ENCODE measurements around the gene ARPC1B.

Gene ARPC1B

DNA sequence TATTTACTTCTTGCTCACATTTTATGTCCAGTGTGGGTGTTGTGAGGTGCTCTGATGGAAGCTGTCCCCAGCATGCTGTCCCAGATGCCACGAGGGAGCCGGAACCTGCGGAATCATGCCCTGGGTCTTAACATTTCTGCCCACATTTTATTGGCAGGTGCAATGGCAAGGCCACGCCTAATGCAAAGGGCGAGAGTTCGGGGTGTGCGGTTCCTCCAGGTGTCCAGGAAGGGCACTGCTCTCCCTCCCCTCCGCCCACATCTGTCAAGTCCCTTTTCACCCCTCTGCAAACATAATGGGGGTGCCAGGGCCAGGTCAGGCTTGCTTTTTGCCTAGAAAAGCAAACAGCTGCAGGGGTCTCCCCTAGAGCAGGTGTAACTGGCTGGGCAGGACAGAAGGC, 17.5 kb downstream of the ARPC1B start:
- no peak for DNase-seq

GRCh38 chr7:99392659-99393354, 18.3 kb downstream of the ARPC1B start:
- DNase-seq = peak; percentile 91

GRCh38 chr7:99393355-99394187, 19.0 kb downstream of the ARPC1B start:
- DNase-seq = no peak

DNA sequence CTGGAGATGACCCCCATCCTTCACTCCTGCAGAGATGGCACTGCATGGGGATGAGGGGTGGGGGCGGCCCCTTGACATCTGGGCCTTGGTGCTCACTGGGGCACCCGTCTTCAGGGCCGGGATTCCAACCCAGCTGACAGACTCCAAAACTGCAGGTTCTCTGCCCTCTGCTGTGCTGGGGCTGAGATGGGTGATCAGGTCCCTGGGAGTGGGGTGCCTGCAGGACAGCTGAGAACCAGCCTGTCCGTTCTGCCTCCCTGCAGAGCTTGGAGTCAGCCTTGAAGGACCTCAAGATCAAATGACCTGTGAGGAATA, 19.6 kb downstream of the ARPC1B start:
- no peak for DNase-seq

DNA sequence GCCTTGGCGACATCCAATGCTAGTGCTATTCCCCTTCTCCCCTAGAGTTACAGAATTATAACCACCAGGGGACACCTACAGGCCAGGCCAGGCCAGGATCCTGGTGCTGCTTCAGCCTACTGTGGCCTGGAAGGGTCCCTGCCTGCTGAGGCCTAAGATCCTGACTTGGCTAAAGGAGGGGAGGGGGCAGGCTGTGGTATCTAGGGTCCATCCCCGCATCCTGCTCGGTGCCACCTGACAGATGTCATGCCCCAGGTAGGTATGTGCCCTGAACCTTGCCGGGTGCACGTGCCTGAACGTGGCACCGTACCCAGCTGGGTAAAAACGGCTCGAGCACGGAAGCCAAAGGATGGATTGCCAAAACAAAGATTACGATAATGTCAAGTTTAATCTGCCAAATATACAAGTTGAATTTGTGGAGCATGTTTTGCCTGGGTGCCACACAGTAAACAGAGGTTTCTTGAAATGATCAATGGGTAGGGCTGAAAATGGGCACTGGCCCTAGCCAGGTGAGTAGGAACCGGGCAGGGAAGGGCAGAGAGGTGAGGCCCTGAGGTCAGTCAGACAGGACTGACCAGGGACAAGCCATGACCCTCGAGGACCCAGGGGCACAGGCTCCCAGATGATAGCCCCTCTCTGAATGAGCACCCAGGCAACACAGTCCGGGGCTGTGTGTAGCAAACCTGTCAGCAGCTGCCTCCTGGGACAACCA, 21.2 kb downstream of the ARPC1B start:
- peak; percentile 32 for DNase-seq

DNA sequence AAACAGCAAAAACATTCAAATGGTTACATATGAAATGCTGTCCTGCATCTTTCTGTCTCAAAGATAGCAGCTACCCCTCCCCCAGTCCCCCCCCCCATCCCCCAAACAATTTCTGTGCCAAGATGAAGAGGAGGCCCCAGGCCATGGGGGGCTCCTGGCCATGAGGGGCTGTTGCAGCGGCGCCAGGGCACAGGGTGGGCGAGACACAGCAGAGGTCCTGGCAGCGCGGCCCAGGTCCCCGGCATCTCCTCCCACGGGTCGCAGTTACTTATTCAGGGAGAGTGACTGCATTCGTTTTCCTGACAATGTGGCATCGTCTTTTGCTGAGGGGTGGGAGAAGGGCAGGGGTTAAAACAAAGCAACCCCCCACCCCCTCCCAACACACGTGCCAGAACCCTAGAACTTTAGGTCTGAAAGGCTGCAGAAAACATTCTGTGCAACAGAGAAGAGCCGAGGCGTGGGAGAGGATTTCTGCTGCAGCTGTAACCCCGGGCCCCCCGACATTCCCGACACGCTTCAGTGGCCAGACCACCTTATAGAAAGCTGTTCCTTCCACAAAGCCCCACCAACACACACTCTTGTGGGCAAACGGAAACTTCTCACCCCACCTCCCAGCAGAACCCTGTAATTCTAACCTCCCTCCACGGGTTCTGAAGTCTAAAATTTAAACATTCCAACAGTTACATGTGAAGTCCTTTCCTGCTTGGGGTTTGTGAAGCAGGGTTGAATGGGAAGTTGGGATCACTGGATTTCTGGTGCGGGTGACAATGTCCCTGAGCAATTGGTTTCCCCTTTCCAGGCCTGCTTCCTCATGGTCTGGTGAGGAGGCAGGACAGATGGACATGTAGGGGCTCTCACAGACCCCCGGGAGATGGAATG, 22.1 kb downstream of the ARPC1B start:
- DNase-seq = no peak

GRCh38 chr7:99397297-99397983, 22.9 kb downstream of the ARPC1B start:
- no peak for DNase-seq

DNA sequence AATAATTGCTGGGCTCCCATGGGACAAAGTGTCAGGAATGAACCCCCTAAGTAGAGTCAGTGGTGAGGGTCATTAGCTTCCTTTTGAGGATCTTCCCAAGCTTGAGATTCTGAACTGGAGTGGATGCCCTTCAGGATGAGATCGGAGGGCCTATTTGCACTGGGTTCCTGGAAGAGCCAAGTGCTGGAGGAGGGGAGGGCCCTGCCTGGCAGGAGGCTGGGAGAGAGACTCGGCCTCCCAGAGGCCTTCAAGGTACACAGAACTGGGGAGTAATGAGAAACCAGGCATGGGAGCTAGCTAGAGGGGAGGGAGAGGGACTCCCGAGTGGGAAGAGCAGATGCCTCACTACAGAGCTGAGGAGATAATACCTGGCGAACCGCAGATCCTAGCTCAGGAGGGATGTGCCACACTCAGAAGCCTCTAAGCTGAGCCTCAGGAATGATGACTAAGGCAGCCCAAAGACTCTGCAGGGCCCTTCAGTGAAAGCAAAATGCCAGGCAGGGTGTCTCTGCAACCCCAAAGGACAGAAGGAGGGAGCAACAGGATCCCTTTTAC, 24.4 kb downstream of the ARPC1B start:
- no peak for DNase-seq

DNA sequence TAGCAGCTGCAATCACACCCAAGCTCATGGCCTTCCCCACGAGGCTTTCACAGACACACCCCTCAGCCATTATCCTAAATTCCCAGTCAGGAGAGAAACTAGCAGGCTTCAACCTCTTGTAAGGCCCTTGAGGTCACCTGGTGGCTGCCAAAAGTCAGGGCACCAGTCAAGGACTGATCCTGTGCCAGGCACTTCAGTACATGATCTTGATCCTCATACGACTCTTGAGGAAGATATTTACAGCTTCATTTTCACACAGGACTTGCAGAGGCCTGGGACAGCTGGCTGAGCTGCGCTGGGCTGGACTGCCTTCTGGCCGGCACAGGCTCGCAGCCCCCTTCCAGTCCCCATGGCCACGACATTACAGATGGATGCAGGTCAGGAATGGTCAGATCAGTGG, 25.1 kb downstream of the ARPC1B start:
- DNase-seq = no peak

DNA sequence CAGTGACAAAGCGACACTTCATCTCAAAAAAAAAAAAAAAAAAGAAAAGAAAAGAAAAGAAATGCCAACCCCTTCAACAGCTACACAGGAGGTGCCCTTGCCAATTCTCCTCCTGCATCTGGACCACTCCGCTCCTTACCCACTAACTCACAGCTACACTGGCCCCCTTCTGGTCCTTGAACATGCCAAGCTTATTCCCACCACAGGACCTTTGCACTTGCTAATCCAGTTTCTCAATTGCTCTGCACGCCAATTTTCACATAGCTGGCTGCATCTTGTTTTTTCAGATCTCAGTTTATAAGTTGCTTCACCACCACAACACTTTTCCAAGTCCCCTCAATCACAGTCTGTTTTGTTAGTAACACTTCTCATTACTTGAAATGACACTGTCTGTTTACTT, 28.3 kb downstream of the ARPC1B start:
- DNase-seq = no peak

- no peak for DNase-seq
These were observed 29.2 kb downstream of the ARPC1B start for GRCh38 chr7:99403764-99404163.

DNA sequence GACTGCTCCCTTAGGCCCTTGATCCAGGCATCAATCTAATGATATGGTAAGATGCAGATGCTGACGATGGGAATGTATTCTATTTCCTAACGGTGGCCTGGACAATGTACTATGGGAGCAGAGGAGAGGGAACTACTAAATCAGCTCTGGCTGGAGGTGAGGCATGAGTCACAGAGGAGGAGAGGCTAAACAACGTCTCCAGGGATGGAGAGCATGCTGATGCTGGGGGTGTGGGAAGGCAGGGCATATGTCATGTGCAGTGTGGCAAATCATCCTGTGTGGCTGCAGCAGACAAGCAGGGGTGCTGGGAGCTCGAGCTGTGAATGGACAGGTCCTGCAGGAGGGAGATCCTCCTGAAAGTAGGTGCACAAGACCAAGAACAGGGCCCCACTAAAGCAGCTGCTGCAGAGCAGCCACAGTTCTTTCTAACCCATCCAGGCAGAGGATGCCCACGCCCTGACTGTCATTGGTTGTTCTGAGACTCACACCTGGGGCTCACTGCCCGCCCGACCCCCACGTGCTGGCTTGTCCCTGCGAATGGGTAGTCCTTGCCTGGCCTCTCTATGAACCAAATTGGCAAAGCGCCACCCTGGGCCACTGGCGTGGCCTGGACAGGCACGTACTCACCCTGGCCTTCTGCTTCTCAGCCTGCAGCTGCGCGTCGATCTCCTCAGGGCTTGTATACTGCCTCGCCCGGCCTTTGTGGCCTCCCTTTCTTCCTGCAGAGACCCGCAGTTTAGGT, 29.9 kb downstream of the ARPC1B start:
- no peak for DNase-seq

- no peak for DNase-seq
These were observed 30.4 kb downstream of the ARPC1B start for GRCh38 chr7:99404977-99405320.

GRCh38 chr7:99406557-99406956, 32.0 kb downstream of the ARPC1B start:
- DNase-seq = peak; percentile 39

GRCh38 chr7:99407872-99408378, 33.4 kb downstream of the ARPC1B start:
- peak; percentile 62 for DNase-seq

- DNase-seq = peak; percentile 97
These were observed 34.1 kb downstream of the ARPC1B start, which contains the start of the genes BUD31 and PDAP1 for GRCh38 chr7:99408379-99409191. Gene BUD31, plus strand, starts transcription at chr7:99408969. Its CDS starts 2,124 bp downstream, at chr7:99411093. Gene PDAP1, minus strand, starts transcription at chr7:99408597. Its CDS starts 49 bp downstream, at chr7:99408548.

GRCh38 chr7:99409192-99409572, 34.7 kb downstream of the ARPC1B start:
- peak; percentile 52 for DNase-seq

DNA sequence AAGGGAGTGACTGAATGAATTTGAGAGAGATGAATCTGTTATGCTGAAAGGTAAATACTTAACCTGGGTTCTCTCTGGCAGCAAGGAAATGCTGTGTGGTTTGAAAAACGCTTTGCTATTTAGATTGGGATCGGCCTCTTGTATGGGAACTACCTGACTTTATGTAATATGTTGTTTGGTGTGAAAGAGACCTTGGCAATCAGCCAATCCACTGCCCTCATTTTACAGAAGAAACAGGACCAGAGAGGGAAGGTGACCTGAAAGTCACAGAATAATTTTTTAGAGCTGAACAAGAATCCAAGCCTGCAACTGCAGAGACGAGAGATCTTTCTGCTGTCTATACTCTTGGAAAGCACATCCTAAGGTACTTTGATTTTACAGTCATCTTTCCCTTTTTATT, 35.3 kb downstream of the ARPC1B start:
- no peak for DNase-seq

DNA sequence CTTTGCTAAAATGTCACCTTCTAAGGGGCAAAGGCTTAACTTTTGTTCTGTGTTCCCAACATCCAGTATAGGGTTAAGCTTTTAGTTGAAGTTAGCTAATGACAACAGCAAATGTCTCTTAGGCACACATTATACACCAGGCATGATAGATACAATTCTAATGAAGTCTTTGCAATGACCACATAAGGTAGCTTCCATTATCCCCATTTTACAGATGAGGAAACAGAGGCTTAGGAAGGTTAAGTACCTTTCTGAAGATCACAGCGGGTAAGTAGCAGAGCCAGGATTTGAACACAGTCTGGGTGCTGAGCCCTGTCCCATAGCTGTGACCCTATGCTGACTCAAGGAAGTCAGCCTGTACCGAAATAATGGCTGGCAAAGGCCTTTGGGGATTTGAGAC, 36.1 kb downstream of the ARPC1B start:
- DNase-seq = no peak
